RWPE2 (cell line): ENCODE measurements around the gene COL4A1.

Experiments
- ATAC-seq: fragments of 200-7000 bp; cut with Tn5 transposase; 3 replicates; pipeline ENCODE4 v1.9.1; 2021; ENCODE audit warnings: low read depth
- DNase-seq: peaks from one replicate; pipeline ENCODE4 v3.0.0-alpha.2; 2020; ENCODE audit warnings: low spot score
- H3K27ac ChIP-seq: fragments of 450-650 bp; 2 replicates; pipeline ENCODE4 v1.5.1; 2017; ENCODE audit warnings: mild to moderate bottlenecking; ENCODE audit not compliant: poor library complexity, severe bottlenecking
- H3K27me3 ChIP-seq: fragments of 250-450 bp; sonication (Bioruptor Pico); 2 replicates; pipeline ENCODE4 v1.5.1; 2021; ENCODE audit warnings: mild to moderate bottlenecking, moderate library complexity; ENCODE audit not compliant: insufficient read depth, poor library complexity, severe bottlenecking
- H3K36me3 ChIP-seq: fragments of 250-450 bp; sonication (Bioruptor Pico); 2 replicates; pipeline ENCODE4 v1.5.1; 2020; ENCODE audit warnings: low read depth, mild to moderate bottlenecking, moderate library complexity
- H3K4me1 ChIP-seq: fragments of 250-450 bp; sonication (Bioruptor Pico); 2 replicates; pipeline ENCODE4 v1.5.1; 2021; ENCODE audit warnings: mild to moderate bottlenecking, moderate library complexity; ENCODE audit not compliant: insufficient read depth, poor library complexity, severe bottlenecking
- H3K4me3 ChIP-seq: fragments of 250-450 bp; sonication (Bioruptor Pico); 2 replicates; pipeline ENCODE4 v1.5.1; 2021; ENCODE audit warnings: mild to moderate bottlenecking, moderate library complexity; ENCODE audit not compliant: severe bottlenecking
- H3K9me3 ChIP-seq: fragments of 250-450 bp; sonication (Bioruptor Pico); 2 replicates; pipeline ENCODE4 v1.5.1; 2021; ENCODE audit warnings: mild to moderate bottlenecking, moderate library complexity; ENCODE audit not compliant: severe bottlenecking
- CTCF ChIP-seq: fragments of 450-650 bp; IDR thresholded peaks from one replicate; pipeline ENCODE4 v1.5.1; 2017; ENCODE audit warnings: mild to moderate bottlenecking, moderate library complexity; ENCODE audit not compliant: poor library complexity, severe bottlenecking

COL4A1 gene

GRCh38 chr13:110349239-110349638, 42.3 kb upstream of the COL4A1 start:
- TF ChIP-seq CTCF, result no peak
- Histone ChIP-seq H3K4me3 (no peak overlapping the region), H3K4me1 (peaks cover 38% of the 10 kb centered on the region), H3K9me3 (no peaks in the 10 kb centered on the region), H3K27me3 (no peaks in the 10 kb centered on the region), H3K36me3 (no peaks in the 10 kb centered on the region), H3K27ac (peak overlapping the region; percentile 99)
- DNase-seq, result no peak
- ATAC-seq, result no peak

GRCh38 chr13:110348309-110349105, 41.5 kb upstream of the COL4A1 start:
- Histone ChIP-seq H3K27me3 (no peaks in the 10 kb centered on the region), H3K36me3 (no peaks in the 10 kb centered on the region), H3K27ac (peak overlapping the region; percentile 99), H3K4me3 (no peak overlapping the region), H3K9me3 (no peaks in the 10 kb centered on the region), H3K4me1 (peaks cover 42% of the 10 kb centered on the region)
- TF ChIP-seq CTCF, result no peak
- ATAC-seq, result no peak
- DNase-seq, result no peak

GRCh38 chr13:110347535-110348308, 40.8 kb upstream of the COL4A1 start:
- H3K27ac ChIP-seq, result peak overlapping the region; percentile 99
- no peak overlapping the region for H3K4me3 ChIP-seq
- no peaks in the 10 kb centered on the region for H3K27me3 ChIP-seq
- peaks cover 47% of the 10 kb centered on the region for H3K4me1 ChIP-seq
- peak; percentile 95 for DNase-seq
- H3K36me3 ChIP-seq, result no peaks in the 10 kb centered on the region
- no peak for TF ChIP-seq CTCF
- ATAC-seq, result peak; percentile 66
- H3K9me3 ChIP-seq, result no peaks in the 10 kb centered on the region

DNA sequence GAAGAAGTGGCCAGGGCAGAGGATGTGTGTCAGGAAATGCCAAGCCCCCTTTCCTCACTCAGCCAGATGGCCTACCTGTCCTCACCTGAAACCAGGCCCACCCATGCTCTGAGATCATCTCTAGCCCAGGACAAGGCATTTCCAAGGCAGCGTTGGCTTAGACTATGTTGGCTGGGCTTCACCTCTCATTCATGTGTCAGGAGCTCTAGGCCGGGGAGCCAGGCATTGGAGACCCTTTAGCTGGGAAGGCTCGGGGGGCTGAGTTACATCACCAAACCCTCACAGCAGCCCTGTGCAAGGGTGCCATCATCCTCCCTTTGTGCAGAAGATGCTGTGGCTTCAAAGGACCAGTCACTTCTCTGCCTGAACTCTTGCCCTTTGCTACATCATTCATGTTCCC, 40.1 kb upstream of the COL4A1 start:
- no peak for TF ChIP-seq CTCF
- DNase-seq, result no peak
- peak overlapping the region; percentile 99 for H3K27ac ChIP-seq
- no peaks in the 10 kb centered on the region for H3K9me3 ChIP-seq
- no peaks in the 10 kb centered on the region for H3K36me3 ChIP-seq
- H3K4me1 ChIP-seq, result peaks cover 51% of the 10 kb centered on the region
- H3K27me3 ChIP-seq, result no peaks in the 10 kb centered on the region
- ATAC-seq, result no peak
- no peak overlapping the region for H3K4me3 ChIP-seq

GRCh38 chr13:110346661-110347067, 39.7 kb upstream of the COL4A1 start:
- peak; percentile 62 for ATAC-seq
- H3K27ac ChIP-seq, result peak overlapping the region; percentile 99

More at GRCh38 chr13:110346661-110347067, 39.7 kb upstream of the COL4A1 start:
- H3K36me3 ChIP-seq, result no peaks in the 10 kb centered on the region
- TF ChIP-seq CTCF, result no peak
- H3K4me1 ChIP-seq, result peaks cover 51% of the 10 kb centered on the region
- H3K27me3 ChIP-seq, result no peaks in the 10 kb centered on the region
- no peak overlapping the region for H3K4me3 ChIP-seq
- H3K9me3 ChIP-seq, result no peaks in the 10 kb centered on the region
- DNase-seq, result peak; percentile 93
